GM18867 (cell line): Measurements from ENCODE around the gene COQ10A.
"Not testable (repeated sequence)": the region's sequence is repeated elsewhere in the genome, so short reads cannot be mapped to it uniquely, and the experiment has no call there.

Experiments used
- ATAC-seq: cut with Tn5 transposase; IDR thresholded peaks from one replicate; pipeline ENCODE4 v1.9.1; 2021; ENCODE audit warnings: mild to moderate bottlenecking, moderate library complexity; ENCODE audit not compliant: unreplicated experiment

Gene COQ10A

DNA sequence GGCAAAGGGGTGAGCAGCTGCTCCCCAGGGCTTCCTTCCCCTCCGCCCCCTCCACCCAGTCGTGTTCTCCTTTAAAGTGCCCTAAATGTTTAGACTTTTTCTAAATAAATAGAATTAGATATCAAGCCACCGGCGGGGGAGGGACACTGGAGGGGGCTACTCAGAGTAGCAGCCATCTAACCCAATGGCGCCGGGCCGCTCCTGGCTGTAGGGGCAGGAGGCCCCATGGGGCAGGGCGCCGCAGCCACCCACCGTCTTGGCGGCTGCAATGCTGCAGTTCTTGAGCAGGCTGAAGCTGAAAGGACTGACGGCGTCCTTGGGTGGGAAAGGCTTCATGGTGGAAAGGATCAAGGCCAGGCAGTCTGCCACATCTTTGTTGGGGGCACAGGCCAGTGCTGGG is 23.8 kb upstream of the COQ10A start:
- ATAC-seq, result no peak

DNA sequence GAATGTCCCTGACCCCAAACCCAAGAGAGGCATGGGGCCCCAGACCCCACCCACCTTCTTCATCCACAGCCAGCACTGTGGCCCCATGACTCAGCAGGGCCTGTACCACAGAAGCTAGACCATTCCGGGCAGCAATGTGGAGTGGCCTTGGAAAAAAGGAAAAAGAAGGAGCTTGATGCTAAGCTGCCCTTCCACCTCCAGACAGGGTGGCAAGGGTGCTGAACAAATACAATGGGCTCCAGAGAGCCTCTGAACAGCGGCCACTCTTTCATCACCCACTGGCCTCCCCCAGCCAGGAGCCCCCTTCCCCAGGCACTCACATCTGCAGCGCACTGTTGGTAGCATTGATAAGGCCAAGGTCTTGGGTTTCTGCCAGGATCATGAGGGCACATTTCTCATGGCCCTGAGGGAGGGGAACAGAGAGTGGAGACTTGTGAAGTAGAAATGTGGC is 23.0 kb upstream of the COQ10A start:
- no peak for ATAC-seq

DNA sequence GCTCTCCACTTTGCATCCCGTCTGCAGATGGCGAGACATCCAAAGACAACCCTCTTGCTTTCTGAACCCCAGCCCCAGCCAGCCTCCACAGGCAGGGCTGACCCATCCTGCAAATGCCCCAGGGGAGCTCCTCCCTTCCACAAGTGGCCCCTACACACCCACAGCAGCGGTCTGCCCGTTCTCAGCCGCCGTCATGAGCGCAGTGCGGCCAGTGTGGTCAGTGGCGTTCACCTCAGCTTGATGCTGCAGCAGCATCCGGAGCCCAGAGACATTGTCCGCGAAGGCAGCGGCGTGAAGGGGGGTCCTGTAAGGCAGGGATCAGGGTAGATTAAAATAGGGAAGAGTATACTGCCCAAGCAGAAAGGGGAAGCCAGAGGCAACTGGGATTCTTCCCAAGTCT is 22.2 kb upstream of the COQ10A start:
- ATAC-seq, result no peak

GRCh38 chr12:56247923-56248322 is 18.8 kb upstream of the COQ10A start:
- no peak for ATAC-seq

GRCh38 chr12:56248711-56249110 is 18.0 kb upstream of the COQ10A start:
- no peak for ATAC-seq

GRCh38 chr12:56252649-56253048 is 14.1 kb upstream of the COQ10A start:
- ATAC-seq, result no peak

- no peak for ATAC-seq
These were observed 13.7 kb upstream of the COQ10A start for GRCh38 chr12:56253091-56253490.

GRCh38 chr12:56255671-56256070 is 11.1 kb upstream of the COQ10A start:
- ATAC-seq, result no peak

GRCh38 chr12:56256326-56256960 is 10.3 kb upstream of the COQ10A start:
- no peak for ATAC-seq

GRCh38 chr12:56257071-56257470 is 9.7 kb upstream of the COQ10A start:
- no peak for ATAC-seq

GRCh38 chr12:56257491-56258067 is 9.2 kb upstream of the COQ10A start:
- ATAC-seq, result no peak

- ATAC-seq, result peak; percentile 88
These were observed 8.5 kb upstream of the COQ10A start, which contains the start of gene ANKRD52 for GRCh38 chr12:56258068-56258819. ANKRD52 (minus strand) TSS chr12:56258384; CDS start chr12:56258269, 115 bp downstream.

- no peak for ATAC-seq
These were observed 7.9 kb upstream of the COQ10A start for GRCh38 chr12:56258820-56259183.

DNA sequence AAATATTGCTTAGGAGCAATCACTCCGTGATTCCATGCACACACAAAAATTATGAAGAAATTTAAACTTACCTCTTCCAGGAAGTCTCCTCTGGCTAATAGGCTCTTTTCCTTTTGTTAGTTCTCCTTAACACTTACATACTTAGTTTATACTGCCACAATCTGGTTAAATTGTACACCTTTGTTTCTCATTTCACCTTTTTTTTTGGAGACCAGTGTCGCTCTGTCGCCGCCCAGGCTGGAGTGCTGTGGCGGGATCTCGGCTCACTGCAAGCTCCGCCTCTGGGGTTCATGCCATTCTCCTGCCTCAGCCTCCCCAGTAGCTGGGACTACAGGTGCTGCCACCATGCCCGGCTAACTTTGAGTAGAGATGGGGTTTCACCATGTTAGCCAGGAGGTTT is 6.4 kb upstream of the COQ10A start:
- no peak for ATAC-seq

- ATAC-seq, result no peak
These were observed 5.8 kb upstream of the COQ10A start for GRCh38 chr12:56260921-56261320.

DNA sequence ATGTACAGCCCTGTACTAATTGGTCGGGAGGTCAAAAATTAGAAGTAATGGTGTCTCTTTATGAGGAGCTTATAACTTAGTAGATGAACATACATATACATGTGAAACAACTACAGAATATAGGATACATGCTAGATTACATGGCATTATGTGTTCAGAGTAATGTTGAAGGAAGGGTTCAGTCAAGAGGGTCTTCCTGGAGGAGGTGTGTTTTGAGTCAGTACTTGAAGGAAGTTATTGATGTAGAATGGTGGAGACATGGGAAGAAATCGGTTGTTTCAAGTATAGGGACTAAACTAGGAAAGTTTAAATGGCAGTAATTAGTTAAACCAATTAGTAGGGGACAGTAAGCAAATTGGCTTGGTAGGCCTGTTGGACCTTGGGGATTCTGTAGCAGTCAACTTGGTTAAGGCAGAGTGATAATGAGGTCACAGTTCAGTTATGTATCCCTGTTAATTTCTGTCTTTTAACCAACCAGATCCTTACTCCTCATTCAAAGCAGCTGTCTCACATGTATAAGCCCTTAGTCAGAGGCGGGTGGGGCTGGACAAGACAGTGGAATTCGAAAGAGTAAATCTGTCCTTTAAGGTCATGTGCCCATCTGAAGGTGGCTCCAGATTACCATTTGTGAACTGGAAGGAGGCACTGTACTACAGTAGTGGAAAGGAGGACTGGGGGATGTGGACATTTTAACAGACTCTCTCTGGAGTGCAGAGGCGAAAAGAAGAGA is 5.1 kb upstream of the COQ10A start:
- no peak for ATAC-seq

- ATAC-seq, result not testable (repeated sequence)
These were observed 3.8 kb upstream of the COQ10A start for GRCh38 chr12:56262955-56263354.

GRCh38 chr12:56266068-56266692 is 562 bp upstream of the COQ10A start:
- ATAC-seq, result not testable (repeated sequence)

- peak; percentile 4 for ATAC-seq
These were observed 815 bp downstream of the COQ10A start for GRCh38 chr12:56267443-56268071.

GRCh38 chr12:56271031-56271430 is 4.3 kb downstream of the COQ10A start:
- ATAC-seq, result no peak
